ENCODE results near the gene FBN2. TPM values are rescaled to one million over a fixed set of nuclear protein-coding genes. Genes with fewer than 3 reads are reported as not detected.

Gene FBN2
- total RNA-seq, 1 experiment from 2014 or later = 0.08 TPM

- POLR2A ChIA-PET = no interaction called here
- intact Hi-C loops (cut with micrococcal nuclease; ENCODE audit: unreplicated experiment) (no loop called here), in situ Hi-C loops (cut with HindIII; ENCODE audit: low pct_unique_long_range_greater_than_20kb, low sequenced_read_pairs) (no loop called here)
- DNase-seq (ENCODE audit: low read depth, low spot score) (no peak), ATAC-seq (no peak)
- CTCF ChIA-PET = no interaction called here
- Histone ChIP-seq H3K4me1 (ENCODE audit: control insufficient read depth, insufficient read depth, low read length) (no peaks in the 10 kb centered on the region), H3K36me3 (ENCODE audit: control insufficient read depth, insufficient read depth, low read length) (no peaks in the 10 kb centered on the region), H3K9me3 (ENCODE audit: control insufficient read depth, insufficient read depth, low read depth, low read length) (no peaks in the 10 kb centered on the region), H3K27me3 (ENCODE audit: control insufficient read depth, insufficient read depth, low read length) (no peaks in the 10 kb centered on the region), H3K4me3 (ENCODE audit: low read depth in 2 of 2, low read length in 2 of 2) (no peak overlapping the region), H3K27ac (ENCODE audit: low read length) (no peak overlapping the region)
- BruUV-seq (replicated peaks) = no TSS peak
- TF ChIP-seq REST (IDR thresholded peaks at IDR 0.05; ENCODE audit: insufficient read depth in 1 of 2, low read depth in 2 of 2, low read length in 1 of 2) (no peak), CTCF (IDR thresholded peaks at IDR 0.05) (no peak), POLR2AphosphoS5 (IDR thresholded peaks at IDR 0.05; ENCODE audit: low read depth, low read length) (no peak), TCF7L2 (IDR thresholded peaks at IDR 0.05; ENCODE audit: low read depth, low read length) (no peak), SIN3A (IDR thresholded peaks at IDR 0.05; ENCODE audit: borderline replicate concordance, insufficient read depth, low read depth, low read length) (no peak)
Observed at GRCh38 chr5:128284236-128284635, 253.8 kb downstream of the FBN2 start.

GRCh38 chr5:128279345-128279744, 258.7 kb downstream of the FBN2 start:
- no TSS peak for BruUV-seq (replicated peaks)
- Histone ChIP-seq H3K4me1 (ENCODE audit: control insufficient read depth, insufficient read depth, low read length) (no peaks in the 10 kb centered on the region), H3K4me3 (ENCODE audit: low read depth in 2 of 2, low read length in 2 of 2) (no peak overlapping the region), H3K9me3 (ENCODE audit: control insufficient read depth, insufficient read depth, low read depth, low read length) (no peaks in the 10 kb centered on the region), H3K27ac (ENCODE audit: low read length) (no peak overlapping the region), H3K36me3 (ENCODE audit: control insufficient read depth, insufficient read depth, low read length) (no peaks in the 10 kb centered on the region), H3K27me3 (ENCODE audit: control insufficient read depth, insufficient read depth, low read length) (no peaks in the 10 kb centered on the region; the same call in 1 of the 2 replicates)
- CTCF ChIA-PET = no interaction called here
- ATAC-seq (no peak), DNase-seq (ENCODE audit: low read depth, low spot score) (no peak)
- in situ Hi-C loops (cut with HindIII; ENCODE audit: low pct_unique_long_range_greater_than_20kb, low sequenced_read_pairs) = no loop called here
- intact Hi-C loops (cut with micrococcal nuclease; ENCODE audit: unreplicated experiment) = no loop called here
- POLR2A ChIA-PET = no interaction called here
- TF ChIP-seq POLR2AphosphoS5 (IDR thresholded peaks at IDR 0.05; ENCODE audit: low read depth, low read length) (no peak), REST (IDR thresholded peaks at IDR 0.05; ENCODE audit: insufficient read depth in 1 of 2, low read depth in 2 of 2, low read length in 1 of 2) (no peak), CTCF (IDR thresholded peaks at IDR 0.05) (no peak), TCF7L2 (IDR thresholded peaks at IDR 0.05; ENCODE audit: low read depth, low read length) (no peak), SIN3A (IDR thresholded peaks at IDR 0.05; ENCODE audit: borderline replicate concordance, insufficient read depth, low read depth, low read length) (no peak)
